OCI-LY7 (cell line): ENCODE data around the gene NCAPH2. TPM values are rescaled to one million over a fixed set of nuclear protein-coding genes. Genes with fewer than 3 reads are reported as not detected.

ENCODE experiments used
- BruUV-seq: library from RNA; stranded (reverse); fragments of 400-500 nt; replicated peaks from 2 replicates; lab custom pipeline; 2021; lab: Mats Ljungman, UMichigan
- CTCF ChIA-PET: fragments of 300-600 bp; sonication (Branson Sonifier 250); formaldehyde crosslinking; loops from one replicate; lab custom pipeline; 2022; ENCODE audit warnings: antibody characterized with exemption; ENCODE audit not compliant: unreplicated experiment; lab: Charles Lee
- POLR2A ChIA-PET: fragments of 300-600 bp; sonication (Branson Sonifier 250); formaldehyde crosslinking; loops from one replicate; lab custom pipeline; 2022; ENCODE audit warnings: antibody characterized with exemption; lab: Charles Lee
- DNase-seq: peaks from one replicate; pipeline ENCODE4 v3.0.0-alpha.2; 2015; ENCODE audit warnings: low spot score
- H2AFZ ChIP-seq: fragments of 200-600 bp; sonication (generic), shearing (Covaris generic); 2 replicates; pipeline ENCODE4 v1.6.1; 2014; ENCODE audit warnings: mild to moderate bottlenecking, antibody characterized with exemption, low read length, moderate library complexity
- H3K27ac ChIP-seq: fragments of 200-600 bp; sonication (generic); 2 replicates; pipeline ENCODE4 v1.5.1; 2014; ENCODE audit warnings: mixed run types, low read depth, mild to moderate bottlenecking, moderate library complexity, low read length, inconsistent platforms; ENCODE audit not compliant: poor library complexity, severe bottlenecking
- H3K36me3 ChIP-seq: fragments of 200-600 bp; sonication (generic); 2 replicates; pipeline ENCODE4 v1.6.1; 2014; ENCODE audit warnings: mild to moderate bottlenecking, antibody characterized with exemption, low read length, moderate library complexity, mixed read lengths; ENCODE audit not compliant: insufficient read depth
- H3K4me1 ChIP-seq: fragments of 200-600 bp; sonication (generic); 2 replicates; pipeline ENCODE4 v1.5.1; 2014; ENCODE audit warnings: mild to moderate bottlenecking, low read length; ENCODE audit not compliant: insufficient read depth, poor library complexity, severe bottlenecking
- H3K4me2 ChIP-seq: fragments of 200-600 bp; sonication (generic); 2 replicates; pipeline ENCODE4 v1.6.1; 2014; ENCODE audit warnings: mild to moderate bottlenecking, low read length
- H3K4me3 ChIP-seq: fragments of 200-600 bp; sonication (generic); 2 replicates; pipeline ENCODE4 v1.5.1; 2014; ENCODE audit warnings: mild to moderate bottlenecking, low read depth, low read length; ENCODE audit not compliant: poor library complexity, severe bottlenecking
- H3K79me2 ChIP-seq: fragments of 200-600 bp; sonication (generic); 2 replicates; pipeline ENCODE4 v1.6.1; 2016; ENCODE audit warnings: low read depth, mild to moderate bottlenecking, low read length, moderate library complexity, mixed read lengths; ENCODE audit not compliant: insufficient read depth
- H3K9me2 ChIP-seq: fragments of 200-600 bp; sonication (generic); 2 replicates; pipeline ENCODE4 v1.6.1; 2016; ENCODE audit warnings: mild to moderate bottlenecking, low read length, mixed read lengths; ENCODE audit not compliant: insufficient read depth
- H3K9me3 ChIP-seq: fragments of 200-600 bp; sonication (generic); 2 replicates; pipeline ENCODE4 v1.6.1; 2014; ENCODE audit warnings: mild to moderate bottlenecking, mixed run types, low read length, mixed read lengths
- H4K20me1 ChIP-seq: fragments of 200-600 bp; sonication (generic); 2 replicates; pipeline ENCODE4 v1.6.1; 2014; ENCODE audit warnings: mild to moderate bottlenecking, antibody characterized with exemption, low read length, moderate library complexity, mixed read lengths; ENCODE audit not compliant: insufficient read depth
- CTCF ChIP-seq: fragments of 200-600 bp; sonication (generic); conservative IDR thresholded peaks from 2 replicates; pipeline ENCODE4 v1.5.1; 2014; ENCODE audit warnings: mild to moderate bottlenecking, antibody characterized with exemption, low read length, moderate library complexity, mixed read lengths
- EZH2phosphoT487 ChIP-seq: fragments of 200-600 bp; sonication (generic); IDR thresholded peaks from 2 replicates; pipeline ENCODE4 v1.6.1; 2018; ENCODE audit warnings: low read depth, borderline replicate concordance, mild to moderate bottlenecking, mixed run types, antibody characterized with exemption, low read length, moderate library complexity, mixed read lengths
- intact Hi-C: fragments of 100-400 bp; cut with micrococcal nuclease; formaldehyde crosslinking; loops from one replicate; pipeline ENCODE4 v1.10.0; 2022; ENCODE audit not compliant: unreplicated experiment
- total RNA-seq, 2 experiments: library from RNA; depleted of rRNA in 1 of 2; stranded (reverse); fragments of >200 nt in 1 of 2; shearing (Covaris generic) in 1 of 2; gene quantifications; 2 replicates each; pipeline ENCODE4 v1.2.3, GENCODE V29; 2014 to 2022

The NCAPH2 gene
- total RNA-seq, 2 experiments from 2014 or later, result 126 to 129 TPM

GRCh38 chr22:50485221-50486131 is 22.5 kb upstream of the NCAPH2 start:
- H3K79me2 ChIP-seq, result no peaks in the 10 kb centered on the region
- no TSS peak for BruUV-seq
- no peaks in the 10 kb centered on the region for H4K20me1 ChIP-seq
- intact Hi-C loops, result no loop called here
- no peak overlapping the region for H3K27ac ChIP-seq
- H3K9me3 ChIP-seq, result no peaks in the 10 kb centered on the region
- no peak overlapping the region for H3K4me2 ChIP-seq
- no peaks in the 10 kb centered on the region for H3K36me3 ChIP-seq
- no peaks in the 10 kb centered on the region for H3K9me2 ChIP-seq
- H2AFZ ChIP-seq, result no peak overlapping the region
- no peak for DNase-seq
- TF ChIP-seq CTCF, result peak; percentile 46
- TF ChIP-seq EZH2phosphoT487, result no peak
- H3K4me1 ChIP-seq, result peaks cover 11% of the 10 kb centered on the region
- ChIA-PET CTCF (no interaction called here), POLR2A (no interaction called here)
- H3K4me3 ChIP-seq, result no peak overlapping the region

- Histone ChIP-seq H3K27ac (no peak within 1 kb of the TSS), H3K4me1 (peaks cover 18% of the 10 kb centered on the region), H3K9me2 (no peaks in the 10 kb centered on the region), H3K79me2 (no peaks in the 10 kb centered on the region), H3K4me2 (no peak within 1 kb of the TSS; the same call in 1 of the 2 replicates), H3K4me3 (no peak within 1 kb of the TSS), H3K36me3 (no peaks in the 10 kb centered on the region), H3K9me3 (no peaks in the 10 kb centered on the region), H4K20me1 (no peaks in the 10 kb centered on the region), H2AFZ (no peak within 1 kb of the TSS)
- DNase-seq, result no peak
- intact Hi-C loops, result no loop called here
- ChIA-PET POLR2A (no interaction called here), CTCF (no interaction called here)
- TF ChIP-seq EZH2phosphoT487 (no peak), CTCF (no peak)
- BruUV-seq, result no TSS peak
These were observed 21.3 kb upstream of the NCAPH2 start, which contains the start of gene MIOX for GRCh38 chr22:50486561-50487289. Gene MIOX (plus strand): TSS chr22:50486859. CDS start chr22:50486898, 39 bp downstream.
